Measurements from ENCODE around the gene SLC26A2.

SLC26A2 gene

DNA sequence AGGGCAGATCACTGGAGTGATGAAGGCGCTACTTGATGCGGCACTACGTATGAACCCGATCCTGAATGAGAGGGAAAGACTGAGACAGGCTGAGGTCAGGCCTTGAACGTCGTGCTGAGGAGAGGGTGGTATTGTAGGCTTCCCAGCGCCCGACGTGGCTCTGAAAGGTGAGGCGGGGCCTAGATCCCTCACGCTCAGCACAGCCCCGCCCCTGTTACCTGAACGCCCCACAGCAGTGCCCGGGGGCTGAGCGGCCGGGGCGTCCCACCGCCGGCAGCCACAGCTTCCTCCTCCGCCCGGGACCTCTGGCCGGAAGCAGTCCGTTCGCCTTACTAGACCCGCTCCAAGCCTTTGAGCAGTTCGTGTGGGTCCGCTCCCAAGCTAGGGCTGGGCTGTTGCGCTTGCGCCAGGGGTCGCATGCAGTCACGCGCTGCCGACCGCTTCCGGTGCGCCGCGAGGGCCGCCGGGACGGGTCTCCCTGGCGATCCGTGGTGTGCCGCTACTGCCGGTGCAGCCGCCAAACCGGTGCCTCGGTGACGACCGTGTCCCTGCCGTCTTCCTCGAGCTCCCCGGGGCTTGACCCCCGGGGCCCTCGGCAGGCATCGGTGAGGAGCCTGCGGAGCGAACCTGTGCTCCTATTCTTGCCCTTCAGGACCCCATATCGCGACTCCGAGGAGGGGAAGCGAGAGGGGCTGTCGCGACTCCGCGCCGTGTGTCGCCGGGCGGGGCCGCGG lies 39.9 kb downstream of the SLC26A2 start, which contains the start of the genes HMGXB3 and TIGD6:
TSS of gene HMGXB3 (plus strand) at position 484 of the 734 bp plus-strand sequence. CDS start 4,114 bp downstream, outside the sequence.
TSS of gene TIGD6 (minus strand) at position 399 of the 734 bp plus-strand sequence. CDS start 4,306 bp downstream, outside the sequence.
- peak within 1 kb of the TSS; percentile 92 for H3K9ac ChIP-seq (ENCODE audit: low read depth, low read length)
- no peaks in the 10 kb centered on the region for H3K4me1 ChIP-seq (ENCODE audit: control insufficient read depth, insufficient read depth, low read length)
- H3K27me3 ChIP-seq (ENCODE audit: control insufficient read depth, insufficient read depth, low read length) = no peaks in the 10 kb centered on the region
- H3K9me3 ChIP-seq (ENCODE audit: control insufficient read depth, insufficient read depth, low read length) = no peaks in the 10 kb centered on the region
- H3K4me3 ChIP-seq (ENCODE audit: low read depth, low read length) = peak within 1 kb of the TSS; percentile 81
- no peaks in the 10 kb centered on the region for H3K36me3 ChIP-seq (ENCODE audit: control insufficient read depth, insufficient read depth, low read length)

DNA sequence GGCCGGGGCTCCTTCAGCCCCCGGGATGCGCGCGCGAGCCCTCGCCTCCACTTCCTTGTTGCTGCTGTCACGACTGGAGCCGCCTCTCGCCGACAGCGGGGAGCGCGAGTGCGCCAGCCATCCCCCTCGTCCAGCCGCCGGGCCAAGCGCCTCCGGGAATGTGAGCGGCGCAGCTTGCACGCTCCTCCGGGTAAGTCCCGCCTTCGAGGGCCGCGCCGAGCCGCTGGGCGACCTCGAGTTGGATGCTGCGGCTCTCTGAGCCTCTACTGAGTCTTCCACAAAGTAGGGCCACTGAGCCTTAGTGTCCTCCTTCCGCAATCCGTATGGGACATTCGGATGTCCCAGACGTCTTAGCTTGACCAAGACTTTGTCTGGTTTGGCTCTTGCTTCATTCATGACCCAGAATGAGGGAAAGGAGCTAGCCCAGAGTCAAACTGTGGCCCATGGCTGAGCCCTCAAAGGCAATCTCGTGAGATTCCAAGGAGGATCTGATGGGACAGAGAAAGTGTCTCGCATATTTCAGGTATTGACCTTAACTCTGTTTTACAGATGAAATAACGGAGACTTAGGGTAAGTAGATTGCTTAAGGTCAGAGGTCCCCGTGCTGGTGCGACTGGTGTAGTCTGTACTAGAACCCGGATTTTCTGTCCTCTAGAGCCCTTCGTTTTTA lies 40.6 kb downstream of the SLC26A2 start:
- Histone ChIP-seq H3K4me3 (ENCODE audit: low read depth, low read length) (peak overlapping the region; percentile 81), H3K4me1 (ENCODE audit: control insufficient read depth, insufficient read depth, low read length) (no peaks in the 10 kb centered on the region), H3K9me3 (ENCODE audit: control insufficient read depth, insufficient read depth, low read length) (no peaks in the 10 kb centered on the region), H3K36me3 (ENCODE audit: control insufficient read depth, insufficient read depth, low read length) (no peaks in the 10 kb centered on the region), H3K27me3 (ENCODE audit: control insufficient read depth, insufficient read depth, low read length) (no peaks in the 10 kb centered on the region), H3K9ac (ENCODE audit: low read depth, low read length) (peak overlapping the region; percentile 92)

DNA sequence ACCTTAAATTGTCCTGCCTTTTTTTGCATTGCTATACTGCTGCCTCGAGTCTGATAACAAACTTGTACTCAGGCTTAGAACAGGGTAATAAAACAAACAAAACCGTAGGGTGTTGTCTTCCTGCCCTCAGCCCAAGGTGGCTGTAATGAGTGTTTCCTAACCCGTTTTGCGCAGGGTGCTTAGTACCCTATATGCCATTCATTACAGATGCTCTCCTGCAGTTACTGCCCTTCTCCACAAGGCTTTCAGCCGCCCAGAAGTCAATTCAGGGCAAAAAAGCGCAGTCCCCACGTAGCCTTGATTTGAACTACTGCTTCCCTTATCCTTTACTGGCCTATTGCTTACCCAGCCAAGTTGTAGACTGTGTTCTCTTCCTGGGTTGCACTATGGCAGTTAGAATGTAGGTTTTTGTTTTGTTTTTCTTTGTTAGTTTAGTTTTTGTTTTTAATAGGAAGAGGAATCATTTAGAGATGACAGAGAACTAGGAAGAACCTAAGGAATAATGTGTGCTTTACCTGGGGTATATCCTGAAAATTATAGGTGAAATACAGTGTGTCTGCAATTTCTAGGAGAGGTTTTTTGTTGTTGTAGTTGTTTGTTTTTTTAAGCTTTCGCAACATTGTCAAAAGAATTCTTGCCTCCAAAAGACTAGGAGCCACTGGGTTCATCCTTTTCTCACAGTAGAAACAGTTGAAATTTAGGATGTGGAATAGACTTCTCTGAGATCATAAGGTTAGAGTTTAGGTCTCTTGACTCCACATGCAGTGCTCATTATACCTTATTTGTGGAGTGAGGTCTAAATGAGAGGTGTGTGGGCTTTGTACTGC lies 41.3 kb downstream of the SLC26A2 start:
- Histone ChIP-seq H3K27me3 (ENCODE audit: control insufficient read depth, insufficient read depth, low read length) (no peaks in the 10 kb centered on the region), H3K9me3 (ENCODE audit: control insufficient read depth, insufficient read depth, low read length) (no peaks in the 10 kb centered on the region), H3K4me3 (ENCODE audit: low read depth, low read length) (peak overlapping the region; percentile 81), H3K9ac (ENCODE audit: low read depth, low read length) (peak overlapping the region; percentile 92), H3K36me3 (ENCODE audit: control insufficient read depth, insufficient read depth, low read length) (no peaks in the 10 kb centered on the region), H3K4me1 (ENCODE audit: control insufficient read depth, insufficient read depth, low read length) (no peaks in the 10 kb centered on the region)

DNA sequence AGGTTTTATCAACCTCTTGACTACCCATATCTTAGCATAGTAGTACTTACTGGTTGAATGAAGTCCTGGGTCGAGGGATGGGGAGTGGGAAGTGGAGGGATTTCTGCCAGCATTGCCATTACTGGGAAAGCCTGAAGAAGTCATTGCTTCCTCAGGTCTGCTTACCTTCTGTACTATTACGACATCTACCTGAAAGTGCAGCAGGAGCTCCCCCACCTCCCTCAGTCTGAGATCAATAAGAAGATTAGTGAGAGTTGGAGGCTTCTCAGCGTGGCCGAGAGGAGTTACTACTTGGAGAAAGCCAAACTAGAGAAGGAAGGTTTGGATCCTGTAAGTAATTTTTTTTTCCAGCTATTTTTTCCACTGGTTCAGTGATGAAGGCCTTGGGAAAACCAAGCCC lies 45.8 kb downstream of the SLC26A2 start:
- peaks cover 20% of the 10 kb centered on the region for H3K36me3 ChIP-seq (ENCODE audit: control insufficient read depth, insufficient read depth, low read length)

DNA sequence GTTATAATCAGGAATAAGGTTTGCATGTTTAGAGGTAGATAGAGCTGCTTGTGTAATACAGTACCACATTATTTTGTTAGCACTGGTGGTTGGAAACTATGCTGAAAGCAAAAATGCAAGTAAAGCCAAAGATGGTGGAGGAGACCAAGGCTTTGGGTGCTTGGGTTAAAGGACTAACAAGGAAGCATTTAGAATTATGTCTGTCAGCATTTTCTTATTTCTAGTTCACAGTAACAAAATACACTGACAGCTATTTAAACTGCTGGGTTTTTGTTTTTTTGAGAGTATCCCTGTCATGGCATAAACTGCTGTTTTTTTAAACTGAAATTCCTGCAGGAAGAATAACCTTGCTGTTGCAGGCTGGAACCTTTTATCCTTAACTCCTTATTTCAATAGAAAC lies 46.5 kb downstream of the SLC26A2 start:
- Histone ChIP-seq H3K36me3 (ENCODE audit: control insufficient read depth, insufficient read depth, low read length) (peaks cover 20% of the 10 kb centered on the region), H3K4me3 (ENCODE audit: low read depth, low read length) (no peak overlapping the region), H3K9me3 (ENCODE audit: control insufficient read depth, insufficient read depth, low read length) (no peaks in the 10 kb centered on the region), H3K4me1 (ENCODE audit: control insufficient read depth, insufficient read depth, low read length) (no peaks in the 10 kb centered on the region), H3K27me3 (ENCODE audit: control insufficient read depth, insufficient read depth, low read length) (no peaks in the 10 kb centered on the region), H3K9ac (ENCODE audit: low read depth, low read length) (no peak overlapping the region)

More for the DNA sequence above, 45.8 kb downstream of the SLC26A2 start:
- Histone ChIP-seq H3K27me3 (ENCODE audit: control insufficient read depth, insufficient read depth, low read length) (no peaks in the 10 kb centered on the region), H3K4me3 (ENCODE audit: low read depth, low read length) (no peak overlapping the region), H3K9ac (ENCODE audit: low read depth, low read length) (no peak overlapping the region), H3K9me3 (ENCODE audit: control insufficient read depth, insufficient read depth, low read length) (no peaks in the 10 kb centered on the region), H3K4me1 (ENCODE audit: control insufficient read depth, insufficient read depth, low read length) (no peaks in the 10 kb centered on the region)

DNA sequence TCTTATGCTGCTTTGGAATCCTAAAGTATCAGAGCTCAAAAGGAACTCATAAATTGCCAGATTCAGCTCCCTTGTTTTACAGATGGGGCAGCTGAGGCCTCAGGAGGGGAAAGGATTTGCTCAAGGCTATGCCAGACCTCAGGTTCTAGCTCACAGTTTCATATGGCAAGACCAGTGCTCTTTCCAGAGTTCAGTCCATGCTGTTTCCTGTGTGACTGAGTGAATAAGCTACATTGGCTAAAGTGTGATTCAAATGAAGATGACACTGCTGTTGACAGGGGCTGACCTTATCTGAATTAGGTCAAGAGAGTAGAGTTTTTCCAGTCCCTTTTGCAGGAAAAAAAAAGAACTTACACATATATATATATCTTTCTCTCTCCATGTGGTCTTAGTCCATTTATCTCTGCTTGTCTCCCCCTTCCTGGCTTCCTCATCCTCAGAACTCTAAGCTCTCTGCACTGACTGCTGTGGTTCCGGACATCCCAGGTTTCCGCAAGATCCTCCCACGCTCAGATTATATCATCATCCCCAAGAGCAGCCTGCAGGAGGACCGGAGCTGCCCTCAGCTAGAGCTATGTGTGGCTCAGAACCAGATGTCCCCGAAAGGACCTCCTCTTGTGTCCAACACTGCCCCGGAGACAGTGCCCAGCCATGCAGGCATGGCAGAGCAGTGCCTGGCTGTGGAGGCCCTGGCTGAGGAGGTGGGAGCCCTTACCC lies 49.3 kb downstream of the SLC26A2 start:
- Histone ChIP-seq H3K4me1 (ENCODE audit: control insufficient read depth, insufficient read depth, low read length) (no peaks in the 10 kb centered on the region), H3K9ac (ENCODE audit: low read depth, low read length) (no peak overlapping the region), H3K36me3 (ENCODE audit: control insufficient read depth, insufficient read depth, low read length) (peaks cover 31% of the 10 kb centered on the region), H3K4me3 (ENCODE audit: low read depth, low read length) (no peak overlapping the region), H3K9me3 (ENCODE audit: control insufficient read depth, insufficient read depth, low read length) (peaks cover 3% of the 10 kb centered on the region), H3K27me3 (ENCODE audit: control insufficient read depth, insufficient read depth, low read length) (no peaks in the 10 kb centered on the region)

DNA sequence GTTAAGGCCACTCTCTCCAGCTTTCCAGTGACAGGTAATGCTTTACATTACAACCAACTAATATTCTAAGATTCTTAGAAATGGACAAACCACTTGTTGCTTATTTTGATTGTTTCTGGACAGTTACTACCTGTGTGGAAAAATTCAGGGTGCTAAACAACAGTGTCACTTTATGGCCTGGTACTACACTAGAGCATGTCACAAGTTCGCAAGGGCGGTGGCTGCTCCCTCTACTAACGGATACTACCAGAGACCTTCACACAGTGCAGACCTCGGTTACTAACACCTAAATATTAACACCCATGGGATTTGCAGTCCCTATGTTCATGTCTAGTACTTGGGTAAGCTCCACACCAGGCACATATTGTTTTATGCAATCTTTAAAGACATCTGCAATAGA lies 53.4 kb downstream of the SLC26A2 start:
- no peak overlapping the region for H3K9ac ChIP-seq (ENCODE audit: low read depth, low read length)
- no peaks in the 10 kb centered on the region for H3K27me3 ChIP-seq (ENCODE audit: control insufficient read depth, insufficient read depth, low read length)
- H3K36me3 ChIP-seq (ENCODE audit: control insufficient read depth, insufficient read depth, low read length) = peaks cover 37% of the 10 kb centered on the region
- H3K4me1 ChIP-seq (ENCODE audit: control insufficient read depth, insufficient read depth, low read length) = no peaks in the 10 kb centered on the region
- peaks cover 3% of the 10 kb centered on the region for H3K9me3 ChIP-seq (ENCODE audit: control insufficient read depth, insufficient read depth, low read length)
- no peak overlapping the region for H3K4me3 ChIP-seq (ENCODE audit: low read depth, low read length)

DNA sequence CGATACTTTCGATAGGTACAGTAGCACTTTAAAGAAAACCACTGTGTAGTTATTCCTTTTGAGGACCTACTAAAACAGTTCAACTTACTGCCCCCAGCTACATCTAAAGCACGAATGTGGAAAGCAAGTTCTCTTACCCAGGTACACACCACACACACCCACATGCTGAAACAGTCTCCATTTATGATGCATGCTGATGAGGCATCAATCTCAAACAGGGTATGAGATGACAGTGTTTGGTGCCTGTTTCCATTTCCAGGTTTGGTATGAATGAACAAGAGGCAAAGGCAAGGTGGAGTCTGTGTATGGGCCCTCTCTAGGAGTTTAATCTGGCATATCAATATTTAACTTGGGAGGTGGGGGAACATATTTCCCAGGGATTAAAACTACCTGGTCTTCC lies 53.9 kb downstream of the SLC26A2 start:
- Histone ChIP-seq H3K9ac (ENCODE audit: low read depth, low read length) (no peak overlapping the region), H3K9me3 (ENCODE audit: control insufficient read depth, insufficient read depth, low read length) (peaks cover 3% of the 10 kb centered on the region), H3K27me3 (ENCODE audit: control insufficient read depth, insufficient read depth, low read length) (no peaks in the 10 kb centered on the region), H3K36me3 (ENCODE audit: control insufficient read depth, insufficient read depth, low read length) (peaks cover 35% of the 10 kb centered on the region), H3K4me3 (ENCODE audit: low read depth, low read length) (no peak overlapping the region), H3K4me1 (ENCODE audit: control insufficient read depth, insufficient read depth, low read length) (no peaks in the 10 kb centered on the region)

DNA sequence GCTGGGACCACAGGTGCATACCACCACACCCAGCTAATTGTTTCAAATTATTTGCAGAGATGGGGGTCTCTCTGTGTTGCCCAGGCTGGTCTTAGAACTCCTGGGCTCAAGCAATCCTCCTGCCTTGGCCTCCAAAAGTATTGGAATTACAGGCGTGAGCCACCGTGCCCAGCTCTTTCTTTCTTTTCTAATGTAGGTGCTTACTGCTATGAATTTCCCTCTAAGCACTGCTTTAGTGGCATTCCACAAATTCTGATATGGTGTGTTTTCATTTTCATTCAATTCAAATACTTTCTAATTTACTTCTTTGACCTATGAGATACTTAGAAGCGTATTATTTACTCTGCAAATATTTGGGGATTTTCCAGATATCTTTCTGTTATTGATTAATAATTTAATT lies 54.9 kb downstream of the SLC26A2 start:
- Histone ChIP-seq H3K4me3 (ENCODE audit: low read depth, low read length) (no peak overlapping the region), H3K27me3 (ENCODE audit: control insufficient read depth, insufficient read depth, low read length) (no peaks in the 10 kb centered on the region), H3K4me1 (ENCODE audit: control insufficient read depth, insufficient read depth, low read length) (no peaks in the 10 kb centered on the region), H3K36me3 (ENCODE audit: control insufficient read depth, insufficient read depth, low read length) (peaks cover 25% of the 10 kb centered on the region), H3K9ac (ENCODE audit: low read depth, low read length) (no peak overlapping the region), H3K9me3 (ENCODE audit: control insufficient read depth, insufficient read depth, low read length) (peaks cover 3% of the 10 kb centered on the region)

DNA sequence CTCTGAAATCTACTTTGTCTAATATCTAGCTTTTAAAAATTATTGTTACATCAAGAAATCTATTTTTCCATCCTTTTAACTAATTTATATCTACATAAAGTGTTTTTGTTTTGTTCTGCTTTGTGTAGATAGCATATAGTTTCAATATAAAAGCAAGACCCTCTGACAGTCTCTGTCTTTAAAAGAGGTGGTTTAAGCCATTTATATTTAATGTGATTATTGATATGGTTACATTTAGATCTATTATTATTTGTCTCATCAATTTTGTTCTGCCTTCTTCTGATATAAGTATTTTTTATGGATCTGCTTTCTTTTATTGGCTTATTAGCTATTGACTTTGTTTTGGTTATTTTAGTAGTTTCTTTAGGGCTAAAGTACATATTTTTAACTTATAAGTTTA lies 56.0 kb downstream of the SLC26A2 start:
- Histone ChIP-seq H3K27me3 (ENCODE audit: control insufficient read depth, insufficient read depth, low read length) (no peaks in the 10 kb centered on the region), H3K36me3 (ENCODE audit: control insufficient read depth, insufficient read depth, low read length) (peaks cover 18% of the 10 kb centered on the region), H3K9me3 (ENCODE audit: control insufficient read depth, insufficient read depth, low read length) (peaks cover 3% of the 10 kb centered on the region), H3K4me1 (ENCODE audit: control insufficient read depth, insufficient read depth, low read length) (no peaks in the 10 kb centered on the region), H3K9ac (ENCODE audit: low read depth, low read length) (no peak overlapping the region), H3K4me3 (ENCODE audit: low read depth, low read length) (no peak overlapping the region)

All from iPS-15b (cell line).